ENCODE data around the gene CTNND1. TPM values are rescaled to one million over a fixed set of nuclear protein-coding genes. Genes with fewer than 3 reads are reported as not detected.
"Not testable (repeated sequence)": the region's sequence is repeated elsewhere in the genome, so short reads cannot be mapped to it uniquely, and the experiment has no call there.

Gene CTNND1
- polyA plus RNA-seq (ENCODE audit: insufficient read length): 136 TPM

- peak; percentile 95 for DNase-seq
Measured at GRCh38 chr11:57761301-57762234, at the start of gene CTNND1. TSS of gene CTNND1 (plus strand) at chr11:57761802. CDS start at chr11:57791479, 29,677 bp downstream.

- DNase-seq: peak; percentile 95
Measured at GRCh38 chr11:57712256-57713150, 49.1 kb upstream of the CTNND1 start, which contains the start of gene TMX2. TSS of gene TMX2 (plus strand) at chr11:57712593. CDS start at chr11:57712619, 26 bp downstream.

GRCh38 chr11:57713835-57714234, 47.8 kb upstream of the CTNND1 start:
- DNase-seq: no peak

- not testable (repeated sequence) for DNase-seq
Measured at GRCh38 chr11:57716726-57717125, 44.9 kb upstream of the CTNND1 start.

GRCh38 chr11:57727185-57727584, 34.4 kb upstream of the CTNND1 start:
- no peak for DNase-seq

- no peak for DNase-seq
Measured at GRCh38 chr11:57728829-57729228, 32.8 kb upstream of the CTNND1 start.

GRCh38 chr11:57729479-57729878, 32.1 kb upstream of the CTNND1 start:
- no peak for DNase-seq

- no peak for DNase-seq
Measured at GRCh38 chr11:57732661-57733060, 28.9 kb upstream of the CTNND1 start.

GRCh38 chr11:57735619-57736298, 25.8 kb upstream of the CTNND1 start:
- no peak for DNase-seq

GRCh38 chr11:57741132-57742086, 20.2 kb upstream of the CTNND1 start, which contains the start of gene SELENOH:
TSS of gene SELENOH (plus strand) at chr11:57741491. CDS start at chr11:57741596, 105 bp downstream.
- DNase-seq: peak; percentile 96

- no peak for DNase-seq
Measured at GRCh38 chr11:57742087-57742452, 19.5 kb upstream of the CTNND1 start.

GRCh38 chr11:57744357-57744756, 17.2 kb upstream of the CTNND1 start:
- DNase-seq: no peak

- DNase-seq: no peak
Measured at GRCh38 chr11:57745206-57745605, 16.4 kb upstream of the CTNND1 start.

- no peak for DNase-seq
Measured at GRCh38 chr11:57746920-57747319, 14.7 kb upstream of the CTNND1 start.

- DNase-seq: no peak
Measured at GRCh38 chr11:57751176-57751575, 10.4 kb upstream of the CTNND1 start.

GRCh38 chr11:57751676-57752253, 9.8 kb upstream of the CTNND1 start, which contains the start of gene BTBD18:
TSS of gene BTBD18 (minus strand) at chr11:57751819. CDS start at chr11:57751188, 631 bp downstream.
- DNase-seq: no peak

- no peak for DNase-seq
Measured at GRCh38 chr11:57752954-57753353, 8.6 kb upstream of the CTNND1 start.

GRCh38 chr11:57758174-57758573, 3.4 kb upstream of the CTNND1 start:
- DNase-seq: no peak

GRCh38 chr11:57762235-57762861, 746 bp downstream of the CTNND1 start:
- DNase-seq: no peak

GRCh38 chr11:57763568-57763967, 2.0 kb downstream of the CTNND1 start:
- DNase-seq: no peak

Data from hindlimb muscle (tissue), 1 donor.